Activated naive CD4-positive, alpha-beta T cell treated with anti-CD3 and anti-CD28 coated beads, Interleukin-2, amount 50 U/mL, for 72 hours (primary cell): ENCODE data around the gene RELT. TPM values are rescaled to one million over a fixed set of nuclear protein-coding genes. Genes with fewer than 3 reads are reported as not detected.
"Not testable (repeated sequence)": the region's sequence is repeated elsewhere in the genome, so short reads cannot be mapped to it uniquely, and the experiment has no call there.

Experiments
- ATAC-seq, 2 donors: fragments of 150-1000 bp; cut with Tn5 transposase; 2 replicates each; pipeline ENCODE4 v1.10.0; 2021; ENCODE audit warnings: mild to moderate bottlenecking in 2 of 2, moderate library complexity in 2 of 2
- DNase-seq, 2 donors: peaks; one replicate each; pipeline ENCODE4 v3.0.0; 2021 to 2022; ENCODE audit warnings: low spot score in 2 of 2
- H3K27ac Mint-ChIP-seq, 2 donors: one replicate each; pipeline ENCODE4 v1.8.0; 2022; ENCODE audit warnings: mild to moderate bottlenecking in 2 of 2, mixed read lengths in 2 of 2
- H3K36me3 Mint-ChIP-seq, 2 donors: one replicate each; pipeline ENCODE4 v1.8.0; 2022; ENCODE audit warnings: mixed read lengths in 2 of 2
- H3K9me3 Mint-ChIP-seq, 2 donors: one replicate each; pipeline ENCODE4 v1.8.0; 2022; ENCODE audit warnings: mixed read lengths in 2 of 2
- total RNA-seq, 2 donors: library from RNA; stranded (reverse); gene quantifications; one replicate each; pipeline ENCODE4 v1.2.3, GENCODE V29; 2022

RELT gene
- total RNA-seq, 2 donors from 2014 or later, result 23.2 to 28.2 TPM

DNA sequence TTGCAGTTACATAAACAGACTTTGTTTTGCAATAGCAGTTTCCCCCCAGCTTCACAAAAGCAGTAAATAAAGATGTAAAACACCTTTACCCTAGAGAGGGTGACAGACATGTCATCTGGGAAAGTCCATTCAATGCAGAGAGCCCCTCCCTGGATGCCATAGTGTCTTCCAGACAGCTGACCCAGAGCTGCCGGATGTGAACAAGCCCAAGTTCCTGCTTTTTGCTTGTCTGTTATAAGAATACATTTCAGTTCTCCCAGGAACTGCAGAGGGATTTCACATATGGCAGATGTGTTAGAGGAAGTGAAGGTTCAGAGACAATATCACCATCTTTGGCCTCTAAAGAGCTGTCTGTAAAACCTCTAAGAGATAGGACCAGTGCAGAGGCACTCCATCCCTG is 48.9 kb downstream of the RELT start:
- DNase-seq (no peak), ATAC-seq (no peak)
- no peak overlapping the region for H3K27ac Mint-ChIP-seq
- H3K9me3 Mint-ChIP-seq, result no peaks in the 10 kb centered on the region
- H3K36me3 Mint-ChIP-seq, result no peaks in the 10 kb centered on the region

DNA sequence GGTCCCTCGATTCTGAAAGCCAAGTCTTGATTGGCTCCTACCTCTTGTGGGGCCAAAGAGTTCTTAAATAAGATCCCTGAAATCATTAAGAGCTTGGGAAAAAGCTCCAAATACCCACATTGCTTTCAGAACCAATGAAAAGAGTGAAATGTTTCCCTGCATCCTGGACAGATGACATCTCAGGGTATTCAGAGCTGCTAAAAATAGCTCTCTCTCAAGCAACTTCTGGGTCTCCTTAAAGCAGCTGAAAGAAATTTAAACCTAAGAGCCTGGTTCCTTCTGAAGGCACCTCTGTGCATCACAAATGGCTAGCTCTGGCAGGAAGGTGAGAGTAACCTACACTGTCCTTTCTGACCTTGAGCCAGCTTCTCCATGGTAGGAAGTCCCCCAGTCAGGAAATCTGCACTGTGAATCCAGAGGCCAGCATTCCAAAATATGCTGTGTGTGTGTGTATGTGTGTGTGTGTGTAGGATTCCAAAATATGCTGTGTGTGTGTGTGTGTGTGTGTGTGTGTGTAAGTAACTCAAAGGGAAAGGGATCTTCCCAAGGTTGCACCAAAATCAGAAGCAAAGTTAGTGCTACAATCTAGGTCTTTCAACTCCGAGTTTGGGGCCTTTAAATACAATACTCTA is 50.1 kb downstream of the RELT start:
- ATAC-seq, result no peak
- no peaks in the 10 kb centered on the region for H3K36me3 Mint-ChIP-seq
- no peak overlapping the region for H3K27ac Mint-ChIP-seq
- no peaks in the 10 kb centered on the region for H3K9me3 Mint-ChIP-seq
- no peak for DNase-seq

DNA sequence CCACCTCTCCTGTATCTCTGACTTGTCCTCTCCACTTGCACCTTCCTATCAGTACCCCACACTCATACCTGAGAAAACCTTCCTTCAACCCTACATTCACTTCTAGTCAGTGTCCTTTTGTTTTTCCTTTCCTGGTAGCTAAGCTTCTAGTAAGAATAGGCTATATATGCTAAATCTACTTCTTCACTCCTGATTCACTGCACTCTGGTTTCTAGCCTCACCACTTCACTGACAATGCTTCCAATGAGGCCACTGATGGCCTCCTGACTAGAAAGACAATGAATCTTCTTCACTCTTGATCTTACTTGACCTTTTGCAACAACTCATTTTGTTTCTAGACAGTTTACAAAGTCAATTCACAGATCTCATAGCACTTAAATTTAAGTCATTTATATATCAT is 52.0 kb downstream of the RELT start:
- DNase-seq, result no peak
- H3K27ac Mint-ChIP-seq, result peak overlapping the region; percentile 64 to 84

DNA sequence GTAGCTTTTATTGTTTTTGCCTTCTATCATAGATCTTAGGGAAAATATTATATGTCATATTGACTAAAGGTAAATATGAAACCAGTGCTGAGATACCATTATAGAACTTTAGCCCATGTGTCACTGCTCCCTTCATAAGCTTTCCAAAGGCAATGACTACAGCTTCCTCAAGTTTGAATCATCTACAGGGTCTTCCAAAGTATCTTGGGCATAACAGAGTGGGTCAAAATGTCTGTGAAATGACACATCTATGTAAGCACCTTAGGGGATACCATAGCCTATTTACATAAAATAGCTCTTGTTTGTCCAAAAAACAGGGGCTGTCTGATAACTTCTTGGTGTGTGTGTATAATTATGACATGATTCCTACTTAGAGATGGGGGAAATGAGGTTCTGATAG is 52.5 kb downstream of the RELT start:
- no peaks in the 10 kb centered on the region for H3K9me3 Mint-ChIP-seq
- no peaks in the 10 kb centered on the region for H3K36me3 Mint-ChIP-seq
- no peak for DNase-seq
- peak overlapping the region in 1 of 2 donors; percentile 64 for H3K27ac Mint-ChIP-seq
- ATAC-seq, result peak; percentile 14 to 43

More for the DNA sequence above, 52.0 kb downstream of the RELT start:
- Mint-ChIP-seq H3K36me3 (no peaks in the 10 kb centered on the region), H3K9me3 (no peaks in the 10 kb centered on the region)
- peak; percentile 67 to 87 for ATAC-seq

DNA sequence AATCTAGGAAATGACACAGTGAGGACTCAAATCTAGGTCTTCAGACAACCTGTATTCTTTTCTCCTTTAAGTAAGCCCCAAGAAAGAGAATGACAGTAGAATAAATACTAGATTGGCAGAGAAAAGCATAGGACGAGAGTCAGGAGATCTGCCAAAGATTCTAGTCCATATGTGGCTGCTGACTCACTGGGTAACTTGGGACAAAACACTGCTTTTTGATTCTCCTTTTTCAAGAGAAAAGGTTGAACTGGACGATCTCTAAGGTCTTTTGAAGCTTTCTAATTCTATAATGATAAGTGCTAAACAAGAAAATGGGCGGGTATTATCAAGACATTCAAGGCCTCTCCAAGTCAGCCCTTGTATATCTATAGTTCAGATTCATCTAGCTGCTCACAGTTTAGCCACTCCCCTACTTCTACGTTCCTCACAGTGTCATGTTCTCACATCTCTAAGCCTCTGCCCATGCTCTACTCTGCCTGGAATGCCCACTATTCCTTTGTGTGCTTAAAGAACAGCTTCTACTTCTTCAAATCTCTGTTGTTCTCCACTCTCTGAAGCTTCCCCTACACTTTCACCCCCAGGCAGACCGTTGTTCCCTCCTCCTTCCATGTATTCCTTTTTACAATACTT is 53.0 kb downstream of the RELT start:
- Mint-ChIP-seq H3K9me3 (no peaks in the 10 kb centered on the region), H3K27ac (peak overlapping the region in 1 of 2 donors; percentile 53), H3K36me3 (no peaks in the 10 kb centered on the region)
- ATAC-seq (no peak), DNase-seq (no peak)

DNA sequence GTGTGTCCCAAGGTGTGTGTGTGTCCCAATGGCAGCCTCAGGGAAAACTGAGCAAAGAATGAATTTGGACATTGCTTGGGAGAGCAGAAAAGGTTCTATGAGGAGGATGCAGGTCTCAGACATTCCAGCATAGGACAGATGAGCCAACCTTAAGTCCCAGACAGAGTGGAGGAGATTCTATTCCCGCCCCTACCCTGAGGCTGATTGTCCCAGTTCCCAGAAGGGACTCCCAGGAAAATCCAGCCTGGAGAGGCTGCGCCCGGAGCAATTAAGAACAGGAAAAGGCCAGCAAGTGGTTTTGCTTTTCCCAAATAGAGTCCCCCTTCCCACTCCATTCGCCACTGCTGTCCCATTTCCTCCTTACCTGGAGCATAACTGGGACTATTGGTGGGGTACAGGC is 54.1 kb downstream of the RELT start:
- no peak overlapping the region for H3K27ac Mint-ChIP-seq
- DNase-seq, result no peak
- no peaks in the 10 kb centered on the region for H3K9me3 Mint-ChIP-seq
- ATAC-seq, result no peak
- no peaks in the 10 kb centered on the region for H3K36me3 Mint-ChIP-seq

DNA sequence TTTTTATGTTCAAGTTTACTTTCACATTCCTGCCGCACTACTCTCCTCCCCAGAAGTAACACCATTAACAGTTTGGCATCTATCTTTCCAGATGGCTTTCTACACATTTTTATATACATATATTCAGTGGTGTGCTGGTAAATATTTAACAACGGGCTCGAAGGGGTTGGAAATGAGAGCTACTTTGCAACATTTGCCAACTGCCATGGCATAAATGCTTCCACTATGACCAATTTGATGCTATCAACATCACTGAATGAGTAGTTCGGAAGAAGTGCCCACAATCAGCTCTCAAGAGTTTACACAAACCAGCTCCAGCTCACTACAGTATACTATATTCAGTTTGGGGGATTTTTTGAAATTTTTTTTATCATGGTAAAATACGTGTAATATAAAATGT is 55.2 kb downstream of the RELT start:
- Mint-ChIP-seq H3K27ac (no peak overlapping the region), H3K36me3 (no peaks in the 10 kb centered on the region), H3K9me3 (no peaks in the 10 kb centered on the region)
- ATAC-seq, result no peak
- DNase-seq, result no peak

DNA sequence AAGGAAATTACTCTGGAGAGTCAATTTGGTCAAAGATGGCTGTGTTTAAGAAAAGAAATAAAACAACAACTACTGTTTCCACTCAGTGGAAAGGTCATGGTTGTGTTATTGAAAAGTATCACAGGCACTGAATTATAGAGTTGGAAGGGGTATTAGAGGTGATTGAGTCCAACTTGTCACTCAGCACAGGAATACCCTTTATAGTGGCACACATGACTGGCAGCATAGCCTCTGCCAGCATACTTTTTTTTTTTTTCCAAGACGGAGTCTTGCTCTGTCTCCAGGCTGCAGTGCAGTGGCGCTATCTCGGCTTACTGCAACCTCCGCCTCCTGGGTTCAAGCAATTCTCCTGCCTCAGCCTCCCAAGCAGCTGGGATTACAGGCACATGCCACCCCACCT is 60.7 kb downstream of the RELT start:
- H3K9me3 Mint-ChIP-seq, H3K27ac Mint-ChIP-seq, DNase-seq, ATAC-seq, H3K36me3 Mint-ChIP-seq: not testable (repeated sequence)

DNA sequence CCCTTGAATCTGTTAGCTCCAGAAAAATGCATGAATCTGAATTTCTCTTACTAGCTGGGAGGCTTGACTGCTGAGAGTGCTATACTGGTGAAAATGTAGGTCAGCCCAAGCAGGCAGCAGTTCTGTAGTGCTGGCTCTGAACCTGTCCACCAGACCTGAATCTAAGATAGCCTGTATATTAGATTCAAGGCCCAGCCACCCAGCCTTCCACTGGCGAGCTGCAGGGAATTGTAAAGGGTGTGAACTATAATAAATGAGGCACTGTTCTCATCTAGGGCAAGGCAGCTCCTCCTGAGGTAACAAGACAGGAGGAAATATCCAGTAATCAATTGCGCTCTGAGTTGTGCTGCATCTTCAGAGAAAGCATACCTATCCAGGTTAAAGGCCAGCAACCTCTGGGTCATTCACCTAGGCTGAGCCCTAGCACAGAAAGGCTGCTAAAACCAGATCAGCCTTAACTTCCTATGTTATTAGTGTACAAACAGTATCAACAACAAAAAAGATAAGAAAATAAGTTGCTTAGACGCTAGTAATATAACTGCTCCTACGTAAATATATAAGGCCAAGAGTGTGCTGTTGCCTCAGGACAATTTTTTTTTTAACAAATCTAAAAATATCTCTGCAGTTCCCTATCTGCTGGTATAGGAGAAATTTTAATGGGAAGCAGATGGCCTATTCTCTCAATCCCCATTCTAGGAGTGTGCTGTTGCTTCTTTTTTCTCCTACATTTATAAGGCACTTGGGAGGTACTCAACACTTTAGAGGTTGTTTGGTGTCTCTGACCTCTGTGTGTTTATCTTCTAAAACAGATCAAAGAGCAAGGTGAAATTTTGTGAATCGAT is 63.0 kb downstream of the RELT start:
- no peak overlapping the region for H3K27ac Mint-ChIP-seq
- no peaks in the 10 kb centered on the region for H3K36me3 Mint-ChIP-seq
- no peaks in the 10 kb centered on the region for H3K9me3 Mint-ChIP-seq
- DNase-seq, result no peak
- ATAC-seq, result no peak

DNA sequence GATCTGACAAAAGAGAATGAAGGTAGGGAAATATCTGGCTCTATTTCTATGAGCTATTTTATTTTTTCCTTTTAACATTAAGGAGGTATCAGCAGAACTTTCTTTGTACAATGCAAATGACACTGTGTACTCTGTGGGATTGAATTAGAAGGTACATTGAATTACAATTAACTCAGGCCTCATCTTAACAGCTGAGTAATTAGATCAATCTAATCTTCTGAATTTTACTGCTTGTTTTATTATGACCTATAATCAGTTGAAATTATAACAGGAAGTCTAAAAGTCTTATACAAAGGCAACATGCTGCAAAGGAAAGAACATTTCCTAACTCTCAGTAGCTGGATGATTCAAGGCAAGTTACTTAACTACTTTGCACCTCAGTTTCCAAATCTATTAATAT is 69.8 kb downstream of the RELT start:
- Mint-ChIP-seq H3K36me3 (peaks cover 0 to 4% of the 10 kb centered on the region in 2 donors), H3K9me3 (no peaks in the 10 kb centered on the region), H3K27ac (no peak overlapping the region)
- ATAC-seq (no peak), DNase-seq (no peak)

DNA sequence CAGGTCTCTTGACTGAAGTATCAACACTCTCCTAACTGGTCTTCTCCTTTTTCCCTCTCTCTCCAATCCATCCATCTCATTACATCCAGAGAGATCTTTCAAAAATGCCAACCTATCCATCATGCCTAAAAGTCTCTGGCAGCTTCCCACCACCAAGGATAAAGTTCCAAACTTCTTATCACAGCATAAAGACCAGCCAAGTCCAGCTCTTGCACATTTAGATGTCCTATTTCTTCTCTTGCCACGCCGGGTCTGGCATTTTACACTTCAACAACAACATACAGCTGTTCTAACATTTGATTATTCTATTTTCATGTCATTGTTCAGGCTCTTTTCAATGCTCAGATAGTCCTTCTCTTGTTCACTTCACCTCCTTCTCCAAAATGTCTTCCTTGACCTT is 70.6 kb downstream of the RELT start:
- ATAC-seq (no peak), DNase-seq (no peak)
- Mint-ChIP-seq H3K36me3 (peaks cover 0 to 4% of the 10 kb centered on the region in 2 donors), H3K9me3 (no peaks in the 10 kb centered on the region), H3K27ac (no peak overlapping the region)

Other genes with a start within 250 kb of the RELT start
- 10 to 100 TPM; 10.3 to 32.4 TPM for gene FCHSD2, start 234.1 kb upstream of the RELT start, total RNA-seq
- gene P2RY2, start 158.1 kb upstream of the RELT start, total RNA-seq, result not detected
- not detected for gene P2RY6, start 104.1 kb upstream of the RELT start, total RNA-seq
- under 1 TPM; 0.02 to 0.16 TPM for gene ARHGEF17, start 68.1 kb upstream of the RELT start, total RNA-seq
- gene FAM168A, start 221.7 kb downstream of the RELT start, total RNA-seq, result 10 to 100 TPM; 16.6 to 23.4 TPM